Measurements from ENCODE around the gene WDR93. TPM values are rescaled to one million over a fixed set of nuclear protein-coding genes. Genes with fewer than 3 reads are reported as not detected.
A peak's percentile ranks its signal among the peaks of the same experiment; 100 is the strongest.

Gene WDR93
- total RNA-seq, 4 donors from 2014 or later = 0.31 TPM; not detected in 3

DNA sequence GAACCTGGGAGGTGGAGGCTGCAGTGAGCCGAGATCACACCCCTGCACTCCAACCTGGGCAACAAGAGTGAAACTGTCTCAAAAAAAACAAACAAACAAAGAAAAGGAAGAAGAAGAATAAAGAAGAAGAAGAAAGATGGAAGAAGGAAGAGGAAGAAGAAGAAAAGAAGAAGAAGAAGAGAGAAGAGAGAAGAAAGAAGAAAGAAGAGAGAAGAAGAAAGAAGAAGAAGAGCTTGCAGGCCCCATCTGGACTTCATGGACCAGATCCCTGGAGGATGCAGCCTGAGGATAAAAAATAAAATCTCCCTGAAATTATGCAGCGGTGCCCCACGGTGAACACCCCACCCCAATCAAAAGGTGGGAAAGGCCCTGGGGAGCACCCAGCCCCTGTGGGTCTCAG, 69.2 kb downstream of the WDR93 start:
- H3K36me3 ChIP-seq = no peaks in the 10 kb centered on the region
- H3K9me3 ChIP-seq = no peaks in the 10 kb centered on the region
- TF ChIP-seq, protein P1, sequence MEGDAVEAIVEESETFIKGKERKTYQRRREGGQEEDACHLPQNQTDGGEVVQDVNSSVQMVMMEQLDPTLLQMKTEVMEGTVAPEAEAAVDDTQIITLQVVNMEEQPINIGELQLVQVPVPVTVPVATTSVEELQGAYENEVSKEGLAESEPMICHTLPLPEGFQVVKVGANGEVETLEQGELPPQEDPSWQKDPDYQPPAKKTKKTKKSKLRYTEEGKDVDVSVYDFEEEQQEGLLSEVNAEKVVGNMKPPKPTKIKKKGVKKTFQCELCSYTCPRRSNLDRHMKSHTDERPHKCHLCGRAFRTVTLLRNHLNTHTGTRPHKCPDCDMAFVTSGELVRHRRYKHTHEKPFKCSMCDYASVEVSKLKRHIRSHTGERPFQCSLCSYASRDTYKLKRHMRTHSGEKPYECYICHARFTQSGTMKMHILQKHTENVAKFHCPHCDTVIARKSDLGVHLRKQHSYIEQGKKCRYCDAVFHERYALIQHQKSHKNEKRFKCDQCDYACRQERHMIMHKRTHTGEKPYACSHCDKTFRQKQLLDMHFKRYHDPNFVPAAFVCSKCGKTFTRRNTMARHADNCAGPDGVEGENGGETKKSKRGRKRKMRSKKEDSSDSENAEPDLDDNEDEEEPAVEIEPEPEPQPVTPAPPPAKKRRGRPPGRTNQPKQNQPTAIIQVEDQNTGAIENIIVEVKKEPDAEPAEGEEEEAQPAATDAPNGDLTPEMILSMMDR (IDR thresholded peaks at IDR 0.05) = no peak
- TF ChIP-seq EP300 (IDR thresholded peaks at IDR 0.05) (no peak), POLR2AphosphoS5 (IDR thresholded peaks at IDR 0.05) (no peak), POLR2A (IDR thresholded peaks at IDR 0.05) (no peak)
- 83% methylated on average over 3 of the region's 3 CpGs for WGBS
- no peak overlapping the region for H3K4me3 ChIP-seq
- DNase-seq (ENCODE audit: low spot score in 2 of 2) = no peak
- no peak overlapping the region for H3K27ac ChIP-seq
- H3K27me3 ChIP-seq = no peaks in the 10 kb centered on the region
- peaks cover 20% of the 10 kb centered on the region for H3K4me1 ChIP-seq

GRCh38 chr15:89760303-89761008, 69.8 kb downstream of the WDR93 start:
- peaks cover 20% of the 10 kb centered on the region for H3K4me1 ChIP-seq
- no peaks in the 10 kb centered on the region for H3K9me3 ChIP-seq
- 36% methylated on average over 15 of the region's 16 CpGs for WGBS
- TF ChIP-seq EP300 (IDR thresholded peaks at IDR 0.05) (no peak), POLR2AphosphoS5 (IDR thresholded peaks at IDR 0.05) (no peak), POLR2A (IDR thresholded peaks at IDR 0.05) (no peak)
- TF ChIP-seq, protein P1 (IDR thresholded peaks at IDR 0.05) = peak; percentile 92
- no peaks in the 10 kb centered on the region for H3K36me3 ChIP-seq
- DNase-seq (ENCODE audit: low spot score in 2 of 2) = peak; percentile 89 to 91
- H3K4me3 ChIP-seq = no peak overlapping the region
- H3K27me3 ChIP-seq = no peaks in the 10 kb centered on the region
- H3K27ac ChIP-seq = no peak overlapping the region

- no peak overlapping the region for H3K27ac ChIP-seq
- H3K27me3 ChIP-seq = no peaks in the 10 kb centered on the region
- no peaks in the 10 kb centered on the region for H3K9me3 ChIP-seq
- no peak overlapping the region for H3K4me3 ChIP-seq
- TF ChIP-seq, protein P1 (IDR thresholded peaks at IDR 0.05) = no peak
- TF ChIP-seq EP300 (IDR thresholded peaks at IDR 0.05) (no peak), POLR2AphosphoS5 (IDR thresholded peaks at IDR 0.05) (no peak), POLR2A (IDR thresholded peaks at IDR 0.05) (no peak)
- no peaks in the 10 kb centered on the region for H3K36me3 ChIP-seq
- peaks cover 20% of the 10 kb centered on the region for H3K4me1 ChIP-seq
- DNase-seq (ENCODE audit: low spot score in 2 of 2) = no peak
- 61% methylated on average over 16 of the region's 18 CpGs for WGBS
Observed at GRCh38 chr15:89761009-89761831, 70.6 kb downstream of the WDR93 start.

GRCh38 chr15:89761929-89762328, 71.3 kb downstream of the WDR93 start:
- no peak for TF ChIP-seq POLR2AphosphoS5 (IDR thresholded peaks at IDR 0.05)
- TF ChIP-seq POLR2A (IDR thresholded peaks at IDR 0.05) = no peak
- TF ChIP-seq, protein P1 (IDR thresholded peaks at IDR 0.05) = no peak
- TF ChIP-seq EP300 (IDR thresholded peaks at IDR 0.05) = no peak
- 73% methylated on average over 5 of the region's 5 CpGs for WGBS
- no peak overlapping the region for H3K4me3 ChIP-seq
- H3K4me1 ChIP-seq = peaks cover 20% of the 10 kb centered on the region
- peak overlapping the region; percentile 27 for H3K27ac ChIP-seq
- DNase-seq (ENCODE audit: low spot score in 2 of 2) = no peak
- no peaks in the 10 kb centered on the region for H3K27me3 ChIP-seq
- no peaks in the 10 kb centered on the region for H3K36me3 ChIP-seq
- no peaks in the 10 kb centered on the region for H3K9me3 ChIP-seq

GRCh38 chr15:89765694-89766093, 75.1 kb downstream of the WDR93 start:
- H3K9me3 ChIP-seq = no peaks in the 10 kb centered on the region
- H3K27me3 ChIP-seq = no peaks in the 10 kb centered on the region
- no peak overlapping the region for H3K4me3 ChIP-seq
- WGBS = 100% methylated on average over 1 of the region's 1 CpG
- TF ChIP-seq POLR2AphosphoS5 (IDR thresholded peaks at IDR 0.05) (no peak), POLR2A (IDR thresholded peaks at IDR 0.05) (no peak), EP300 (IDR thresholded peaks at IDR 0.05) (no peak)
- TF ChIP-seq, protein P1 (IDR thresholded peaks at IDR 0.05) = no peak
- H3K4me1 ChIP-seq = peaks cover 17% of the 10 kb centered on the region
- H3K36me3 ChIP-seq = no peaks in the 10 kb centered on the region
- DNase-seq (ENCODE audit: low spot score in 2 of 2) = no peak
- no peak overlapping the region for H3K27ac ChIP-seq

All from suprapubic skin (tissue), 4 donors.